NCI-H510A treated with DMSO at 0.1 percent for 48 hours (cell line): ENCODE results near the gene RMC1.
"Not testable (repeated sequence)": the region's sequence is repeated elsewhere in the genome, so short reads cannot be mapped to it uniquely, and the experiment has no call there.

ENCODE experiments used
- DNase-seq: peaks from one replicate; lab custom pipeline; 2025; lab: John Stamatoyannopoulos, UW

The RMC1 gene

GRCh38 chr18:23498117-23498516 lies 5.2 kb upstream of the RMC1 start:
- DNase-seq = no peak

DNA sequence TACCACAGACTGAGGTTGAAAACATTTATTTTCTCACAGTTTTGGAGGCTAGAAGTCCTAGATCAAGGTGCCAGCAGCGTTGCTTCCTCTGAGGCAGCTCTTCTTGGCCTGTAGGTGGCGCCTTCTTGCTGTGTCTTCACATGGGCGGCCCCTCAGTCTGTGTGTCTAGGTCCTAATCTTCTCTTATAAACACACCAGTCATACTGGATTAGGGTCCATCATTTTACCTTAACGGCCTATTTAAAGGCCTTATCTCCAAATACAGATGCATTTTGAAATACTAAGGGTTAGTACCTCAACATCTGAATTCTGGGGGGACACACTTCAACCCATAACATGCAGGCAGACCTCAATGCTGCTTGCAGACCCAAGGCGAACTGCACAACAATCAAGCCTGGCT lies 4.4 kb upstream of the RMC1 start:
- DNase-seq = peak; percentile 33

- DNase-seq = no peak
Measured at GRCh38 chr18:23499291-23499781, 4.0 kb upstream of the RMC1 start.

DNA sequence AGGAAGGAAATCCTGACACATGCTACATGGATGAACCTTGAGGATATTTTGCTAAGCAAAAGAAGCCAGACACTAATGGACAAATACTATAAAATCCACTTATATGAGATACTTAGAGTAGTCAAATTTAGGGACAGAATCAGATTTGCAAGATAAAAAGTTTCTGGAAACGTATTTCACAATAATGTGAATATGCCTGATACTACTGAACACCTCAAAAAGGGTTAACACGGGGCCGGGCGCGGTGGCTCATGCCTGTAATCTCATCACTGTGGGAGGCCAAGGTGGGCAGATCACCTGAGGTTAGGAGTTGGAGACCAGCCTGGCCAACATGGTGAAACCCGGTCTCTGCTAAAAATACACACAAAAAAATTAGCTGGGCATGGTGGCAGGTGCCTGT lies 1.7 kb upstream of the RMC1 start:
- DNase-seq = no peak

- DNase-seq = peak; percentile 20
Measured at GRCh38 chr18:23502516-23503037, 734 bp upstream of the RMC1 start.

DNA sequence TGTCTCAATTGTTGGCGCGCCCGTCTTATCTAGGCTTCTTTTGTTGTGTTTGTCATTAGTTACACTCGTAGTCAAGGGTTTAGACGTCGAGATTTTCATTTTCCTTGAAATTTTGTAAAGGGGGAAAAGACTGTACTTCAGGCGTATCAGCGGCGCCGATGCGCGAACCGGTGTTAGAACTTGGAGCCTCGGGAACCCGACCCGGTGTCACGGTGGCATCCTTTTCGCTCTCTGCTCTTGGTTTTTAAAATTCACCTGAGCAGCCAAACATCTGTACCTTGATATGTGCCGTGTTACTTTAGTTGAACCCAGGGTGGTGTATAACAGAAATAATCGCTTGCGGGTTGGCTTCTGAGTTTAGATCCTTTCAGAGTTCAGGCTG lies 643 bp downstream of the RMC1 start:
- no peak for DNase-seq

GRCh38 chr18:23504720-23505119 lies 1.4 kb downstream of the RMC1 start:
- no peak for DNase-seq

GRCh38 chr18:23506393-23506792 lies 3.1 kb downstream of the RMC1 start:
- DNase-seq = no peak

DNA sequence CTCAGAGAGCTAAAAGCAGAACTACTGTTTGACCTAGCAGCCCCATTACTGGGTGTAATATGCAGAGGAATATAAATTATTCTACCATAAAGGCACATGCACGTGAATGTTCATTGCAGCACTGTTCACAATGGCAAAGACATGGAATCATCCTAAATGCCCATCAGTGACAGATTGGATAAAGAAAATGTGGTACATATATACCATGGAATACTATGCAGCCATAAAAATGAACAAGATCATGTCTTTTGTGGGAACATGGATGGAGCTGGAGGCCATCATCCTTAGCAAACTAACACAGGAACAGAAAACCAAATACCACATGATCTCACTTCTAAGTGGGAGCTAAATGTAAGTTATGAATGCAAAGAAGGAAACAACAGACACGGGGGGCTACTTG lies 7.6 kb downstream of the RMC1 start:
- DNase-seq = not testable (repeated sequence)

DNA sequence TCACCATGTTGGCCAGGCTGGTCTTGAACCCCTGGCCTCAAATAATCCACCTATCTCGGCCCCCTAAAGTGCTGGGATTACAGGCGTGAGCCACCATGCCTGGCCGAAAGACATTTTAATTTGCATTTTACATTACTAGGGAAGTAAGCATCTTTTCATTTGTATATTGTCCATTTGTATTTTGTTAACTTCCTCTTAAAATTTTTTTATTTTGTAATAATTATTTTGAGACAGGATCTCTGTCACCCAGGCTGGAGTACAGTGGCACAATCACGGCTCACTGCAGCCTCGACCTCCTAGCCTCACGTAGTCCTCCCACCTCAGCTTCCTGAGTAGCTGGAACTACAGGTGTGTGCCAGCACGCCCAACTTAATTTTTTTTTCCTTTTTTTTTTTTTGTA lies 8.9 kb downstream of the RMC1 start:
- DNase-seq = not testable (repeated sequence)

GRCh38 chr18:23512641-23513040 lies 9.3 kb downstream of the RMC1 start:
- no peak for DNase-seq

- DNase-seq = peak; percentile 67
Measured at GRCh38 chr18:23515911-23516546, 12.7 kb downstream of the RMC1 start.

DNA sequence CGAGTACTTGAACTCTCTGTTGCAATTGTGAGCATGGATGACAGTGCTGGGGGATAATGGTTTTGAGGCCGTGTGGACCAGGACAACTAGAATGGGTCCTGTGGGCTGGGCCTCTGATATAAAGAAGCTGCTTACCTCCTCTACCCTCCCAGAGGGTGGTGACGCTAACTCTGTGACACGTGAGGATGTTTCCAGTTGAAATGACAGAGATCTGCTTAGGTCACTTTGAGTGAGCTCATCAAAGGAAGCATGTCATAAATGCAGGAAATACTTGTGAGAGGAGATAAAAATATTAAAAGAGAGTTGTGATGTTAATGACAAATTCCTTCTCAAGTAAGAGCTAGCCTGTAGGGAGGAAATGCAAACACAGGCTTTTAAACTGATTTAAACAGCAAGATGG lies 16.4 kb downstream of the RMC1 start:
- no peak for DNase-seq

DNA sequence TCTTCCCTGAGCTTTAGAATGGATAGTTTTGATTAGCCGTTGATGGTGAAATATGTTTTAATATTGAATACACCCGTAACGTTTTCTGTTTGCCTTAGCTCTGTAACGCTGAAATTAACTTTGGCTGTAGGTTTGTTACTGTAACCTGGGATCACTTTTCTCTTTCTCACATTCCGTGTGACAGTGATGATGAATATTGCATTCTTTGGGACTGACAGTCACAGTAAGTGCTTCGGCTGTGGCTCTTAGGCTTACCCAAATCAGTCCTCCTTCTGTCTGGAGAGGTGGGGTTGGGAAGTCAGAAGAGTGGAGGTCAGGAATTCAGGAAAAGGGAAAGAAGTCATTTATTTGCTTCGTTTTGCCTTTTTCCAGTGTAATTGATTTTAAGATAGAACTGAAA lies 18.0 kb downstream of the RMC1 start:
- DNase-seq = no peak

DNA sequence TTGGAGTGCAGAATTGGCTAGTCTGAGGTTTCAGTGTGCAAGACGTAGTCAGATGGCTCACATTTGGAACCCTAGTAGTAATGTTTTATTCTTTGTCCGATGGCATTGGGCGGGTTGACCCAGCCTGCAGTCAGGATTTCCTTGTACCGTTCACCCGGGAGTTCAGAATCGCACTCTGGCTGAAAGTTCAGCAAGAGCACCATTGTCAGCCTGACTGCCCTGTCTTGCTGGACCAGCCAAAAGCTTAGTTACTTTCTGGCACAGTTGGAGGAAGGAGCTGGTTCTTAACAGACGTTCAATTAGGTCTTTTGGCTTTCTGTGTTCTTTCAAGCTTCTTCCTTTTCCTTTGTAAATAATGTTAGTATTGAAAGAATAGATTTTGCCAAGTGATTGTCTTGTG lies 18.6 kb downstream of the RMC1 start:
- DNase-seq = no peak

- DNase-seq = no peak
Measured at GRCh38 chr18:23523429-23524212, 20.3 kb downstream of the RMC1 start.

GRCh38 chr18:23524213-23524707 lies 20.9 kb downstream of the RMC1 start:
- DNase-seq = no peak

DNA sequence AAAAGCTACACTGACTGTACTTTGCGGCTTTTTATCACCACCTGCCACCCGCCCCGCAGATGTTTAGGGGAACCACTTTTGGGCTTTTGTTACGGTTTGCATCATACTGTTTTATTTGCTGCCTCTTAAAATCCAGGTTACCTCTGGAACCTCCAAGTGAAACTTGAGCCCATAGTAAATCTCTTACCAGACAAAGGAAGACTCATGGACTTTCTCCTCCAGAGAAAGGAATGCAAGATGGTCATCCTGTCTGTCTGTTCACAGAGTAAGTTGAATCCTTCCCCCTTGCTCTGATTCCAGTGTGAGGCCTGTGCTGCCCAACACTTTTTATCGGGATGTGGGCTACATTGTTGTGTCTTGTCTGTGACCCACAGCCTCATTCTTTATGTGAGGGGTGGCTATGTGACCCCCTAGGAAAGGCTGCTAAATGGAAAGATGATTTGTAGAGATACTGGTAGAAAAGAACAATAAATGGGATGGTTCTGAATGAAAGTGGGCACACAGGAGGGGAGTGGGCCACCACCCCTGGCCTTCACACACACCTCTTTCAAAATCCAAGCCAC lies 23.3 kb downstream of the RMC1 start:
- no peak for DNase-seq

GRCh38 chr18:23528580-23529472 lies 25.5 kb downstream of the RMC1 start:
- DNase-seq = no peak

DNA sequence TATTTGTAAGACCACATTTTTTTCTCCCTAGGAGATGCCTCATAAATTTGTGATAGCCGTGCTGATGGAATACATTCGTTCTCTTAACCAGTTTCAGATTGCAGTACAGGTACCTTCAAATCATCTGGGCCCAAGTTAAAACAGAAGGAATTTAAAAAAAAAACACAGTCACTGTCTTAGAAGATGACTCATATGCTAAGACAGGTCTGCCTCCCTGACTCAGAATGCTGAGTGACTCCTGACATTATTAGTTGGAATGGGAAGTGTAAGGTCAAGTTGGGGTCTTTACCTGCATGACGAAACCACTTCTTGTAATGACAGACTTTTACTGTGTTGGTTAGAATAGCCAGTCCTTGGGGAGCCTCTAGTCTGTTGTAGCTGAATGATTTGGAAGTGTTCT lies 26.3 kb downstream of the RMC1 start:
- no peak for DNase-seq

GRCh38 chr18:23530195-23530594 lies 26.9 kb downstream of the RMC1 start:
- DNase-seq = no peak

GRCh38 chr18:23531912-23532311 lies 28.6 kb downstream of the RMC1 start:
- DNase-seq = no peak
